ENCODE results near the gene PRSS36.
"Not testable (repeated sequence)": the region's sequence is repeated elsewhere in the genome, so short reads cannot be mapped to it uniquely, and the experiment has no call there.

The PRSS36 gene

GRCh38 chr16:31141489-31142108, 8.3 kb downstream of the PRSS36 start:
- no peak for FAIRE-seq

GRCh38 chr16:31141071-31141469, 8.8 kb downstream of the PRSS36 start:
- not testable (repeated sequence) for FAIRE-seq

- no peak for FAIRE-seq
Measured at GRCh38 chr16:31138621-31139578, 11.0 kb downstream of the PRSS36 start.

- not testable (repeated sequence) for FAIRE-seq
Measured at GRCh38 chr16:31136822-31137499, 12.9 kb downstream of the PRSS36 start.

- FAIRE-seq = no peak
Measured at GRCh38 chr16:31136287-31136662, 13.6 kb downstream of the PRSS36 start.

- FAIRE-seq = no peak
Measured at GRCh38 chr16:31135535-31136286, 14.2 kb downstream of the PRSS36 start, which contains the start of gene PRSS8. Gene PRSS8, minus strand, starts transcription at chr16:31135727. Its CDS starts 229 bp downstream, at chr16:31135498.

- no peak for FAIRE-seq
Measured at GRCh38 chr16:31134625-31135534, 15.0 kb downstream of the PRSS36 start.

- no peak for FAIRE-seq
Measured at GRCh38 chr16:31134091-31134571, 15.7 kb downstream of the PRSS36 start.

GRCh38 chr16:31133046-31133501, 16.8 kb downstream of the PRSS36 start:
- no peak for FAIRE-seq

GRCh38 chr16:31132303-31132979, 17.4 kb downstream of the PRSS36 start:
- FAIRE-seq = no peak

- no peak for FAIRE-seq
Measured at GRCh38 chr16:31131841-31132271, 18.0 kb downstream of the PRSS36 start.

- FAIRE-seq = no peak
Measured at GRCh38 chr16:31131416-31131815, 18.4 kb downstream of the PRSS36 start.

- FAIRE-seq = no peak
Measured at GRCh38 chr16:31130899-31131298, 19.0 kb downstream of the PRSS36 start.

- no peak for FAIRE-seq
Measured at GRCh38 chr16:31130336-31130891, 19.5 kb downstream of the PRSS36 start.

- no peak for FAIRE-seq
Measured at GRCh38 chr16:31129568-31130335, 20.1 kb downstream of the PRSS36 start.

- no peak for FAIRE-seq
Measured at GRCh38 chr16:31128711-31129567, 20.9 kb downstream of the PRSS36 start.

- no peak for FAIRE-seq
Measured at GRCh38 chr16:31127182-31127581, 22.7 kb downstream of the PRSS36 start.

- FAIRE-seq = no peak
Measured at GRCh38 chr16:31125844-31126243, 24.0 kb downstream of the PRSS36 start.
